Neural cell (in vitro differentiated cells): ENCODE measurements around the gene TECTB.

ENCODE experiments used
- CTCF ChIP-seq: fragments of 450-650 bp; IDR thresholded peaks from 2 replicates; pipeline ENCODE4 v1.5.1; 2014; ENCODE audit warnings: antibody characterized with exemption, mild to moderate bottlenecking, moderate library complexity; ENCODE audit not compliant: poor library complexity, severe bottlenecking
- EP300 ChIP-seq: fragments of 450-650 bp; conservative IDR thresholded peaks from 2 replicates; pipeline ENCODE4 v1.6.1; 2014; ENCODE audit warnings: antibody characterized with exemption, mild to moderate bottlenecking, moderate library complexity; ENCODE audit not compliant: poor library complexity, severe bottlenecking
- EZH2 ChIP-seq: fragments of 200-600, 300-800 bp; shearing (Covaris generic), sonication (generic); IDR thresholded peaks from 2 replicates; pipeline ENCODE4 v1.6.1; 2014; ENCODE audit warnings: antibody characterized with exemption, low read length, borderline replicate concordance, mild to moderate bottlenecking; ENCODE audit not compliant: insufficient read depth, poor library complexity, severe bottlenecking
- MXI1 ChIP-seq: fragments of 450-650 bp; conservative IDR thresholded peaks from 2 replicates; pipeline ENCODE4 v1.6.1; 2014; ENCODE audit warnings: antibody characterized with exemption, mild to moderate bottlenecking; ENCODE audit not compliant: poor library complexity, severe bottlenecking
- POLR2AphosphoS5 ChIP-seq: IDR thresholded peaks from 2 replicates; pipeline ENCODE4 v1.6.1; 2012
- REST ChIP-seq: IDR thresholded peaks from 2 replicates; pipeline ENCODE4 v1.6.1; 2012; ENCODE audit warnings: borderline replicate concordance
- TAF1 ChIP-seq: IDR thresholded peaks from 2 replicates; pipeline ENCODE4 v1.6.1; 2012; ENCODE audit warnings: low read depth

- no peak for TF ChIP-seq EZH2
- no peak for TF ChIP-seq POLR2AphosphoS5
- TF ChIP-seq MXI1 = no peak
- no peak for TF ChIP-seq CTCF
- TF ChIP-seq TAF1 = no peak
- no peak for TF ChIP-seq REST
- TF ChIP-seq EP300 = no peak
These were observed 63.6 kb downstream of the TECTB start for GRCh38 chr10:112346774-112347173.
